SU-DHL-6 (cell line): ENCODE data around the gene GPR137.

Experiments
- H2AFZ ChIP-seq: fragments of 200-600 bp; sonication (generic); 2 replicates; pipeline ENCODE4 v1.6.1; 2014; ENCODE audit warnings: low read depth, mild to moderate bottlenecking, moderate library complexity, mixed read lengths, antibody characterized with exemption, low read length; ENCODE audit not compliant: severe bottlenecking
- H3F3A ChIP-seq: fragments of 200-600 bp; shearing (Covaris generic); 2 replicates; pipeline ENCODE4 v1.6.0; 2016; ENCODE audit warnings: antibody characterized with exemption, mild to moderate bottlenecking; ENCODE audit not compliant: insufficient read depth
- H3K27ac ChIP-seq: fragments of 200-600 bp; sonication (generic); 2 replicates; pipeline ENCODE4 v1.5.1; 2016; ENCODE audit warnings: low read depth, mild to moderate bottlenecking, low read length, moderate library complexity, mixed read lengths
- H3K27me3 ChIP-seq: fragments of 200-600 bp; sonication (generic), shearing (Covaris generic); 2 replicates; pipeline ENCODE4 v1.6.0; 2014; ENCODE audit warnings: mild to moderate bottlenecking, low read length
- H3K36me3 ChIP-seq: fragments of 200-600 bp; sonication (generic); 2 replicates; pipeline ENCODE4 v1.6.1; 2014; ENCODE audit warnings: mild to moderate bottlenecking, low read length, mixed read lengths
- H3K4me2 ChIP-seq: fragments of 300-600, 200-600 bp; shearing (Covaris generic), sonication (generic); 2 replicates; pipeline ENCODE4 v1.6.0; 2014; ENCODE audit warnings: low read length, low read depth, mild to moderate bottlenecking; ENCODE audit not compliant: poor library complexity, severe bottlenecking
- H3K4me3 ChIP-seq: fragments of 200-600 bp; sonication (generic); 2 replicates; pipeline ENCODE4 v1.5.1; 2014; ENCODE audit warnings: antibody characterized with exemption, low read length, mild to moderate bottlenecking, mixed read lengths; ENCODE audit not compliant: insufficient read depth, poor library complexity, severe bottlenecking
- H3K79me2 ChIP-seq: fragments of 200-600 bp; sonication (generic); 2 replicates; pipeline ENCODE4 v1.6.1; 2014; ENCODE audit warnings: mild to moderate bottlenecking, low read length, moderate library complexity; ENCODE audit not compliant: insufficient read depth
- H3K9ac ChIP-seq: fragments of 200-600 bp; sonication (generic); 2 replicates; pipeline ENCODE4 v1.7.0; 2014; ENCODE audit warnings: mild to moderate bottlenecking, low read length
- H3K9me2 ChIP-seq: fragments of 200-600 bp; sonication (generic); replicated peaks from 2 replicates; pipeline ENCODE4 v1.6.1; 2014; ENCODE audit warnings: low read length; ENCODE audit not compliant: insufficient read depth
- H3K9me3 ChIP-seq: fragments of 200-600 bp; sonication (generic); 2 replicates; pipeline ENCODE4 v1.6.1; 2014; ENCODE audit warnings: low read length, mixed read lengths; ENCODE audit not compliant: insufficient read depth
- H4K20me1 ChIP-seq: fragments of 200-600 bp; sonication (generic); 2 replicates; pipeline ENCODE4 v1.6.1; 2014; ENCODE audit warnings: low read depth, mild to moderate bottlenecking, antibody characterized with exemption, low read length, moderate library complexity, mixed read lengths
- CTCF ChIP-seq: fragments of 200-600 bp; sonication (generic); IDR thresholded peaks from one replicate; pipeline ENCODE4 v1.5.1; 2017; ENCODE audit warnings: antibody characterized with exemption, mild to moderate bottlenecking, low read length, moderate library complexity; ENCODE audit not compliant: insufficient read depth, poor library complexity, severe bottlenecking
- EZH2phosphoT487 ChIP-seq: fragments of 200-600 bp; sonication (generic), shearing (Covaris generic); conservative IDR thresholded peaks from 2 replicates; pipeline ENCODE4 v1.6.1; 2018; ENCODE audit warnings: mild to moderate bottlenecking, antibody characterized with exemption, low read length, moderate library complexity, mixed read lengths

GPR137 gene

GRCh38 chr11:64330888-64331287 is 45.2 kb downstream of the GPR137 start:
- H2AFZ ChIP-seq: no peak overlapping the region
- H3K36me3 ChIP-seq: no peaks in the 10 kb centered on the region
- no peaks in the 10 kb centered on the region for H3K79me2 ChIP-seq
- H4K20me1 ChIP-seq: no peaks in the 10 kb centered on the region
- H3K4me2 ChIP-seq: no peak overlapping the region
- H3K27ac ChIP-seq: no peak overlapping the region
- TF ChIP-seq EZH2phosphoT487 (no peak), CTCF (no peak)
- no peaks in the 10 kb centered on the region for H3K27me3 ChIP-seq
- H3F3A ChIP-seq: no peaks in the 10 kb centered on the region
- no peak overlapping the region for H3K9ac ChIP-seq
- no peaks in the 10 kb centered on the region for H3K9me3 ChIP-seq
- no peaks in the 10 kb centered on the region for H3K9me2 ChIP-seq
- H3K4me3 ChIP-seq: no peak overlapping the region

- Histone ChIP-seq H3K9ac (no peak overlapping the region; the same call in 1 of the 2 replicates), H3K27me3 (no peaks in the 10 kb centered on the region), H3K4me3 (no peak overlapping the region), H3K9me3 (no peaks in the 10 kb centered on the region), H4K20me1 (no peaks in the 10 kb centered on the region), H3K27ac (no peak overlapping the region), H3K9me2 (no peaks in the 10 kb centered on the region), H2AFZ (no peak overlapping the region), H3K4me2 (no peak overlapping the region), H3K79me2 (no peaks in the 10 kb centered on the region), H3F3A (no peaks in the 10 kb centered on the region), H3K36me3 (no peaks in the 10 kb centered on the region)
- TF ChIP-seq EZH2phosphoT487 (no peak), CTCF (peak; percentile 19)
Observed at GRCh38 chr11:64331569-64332371, 46.1 kb downstream of the GPR137 start.

- Histone ChIP-seq H3K27ac (no peak overlapping the region), H3K4me2 (no peak overlapping the region), H3K27me3 (no peaks in the 10 kb centered on the region), H2AFZ (no peak overlapping the region), H3K79me2 (no peaks in the 10 kb centered on the region), H3K36me3 (no peaks in the 10 kb centered on the region), H3F3A (0 out of 2 replicates have a peak, but pooled peaks cover 4% of the 10 kb centered on the region), H3K9ac (no peak overlapping the region), H3K4me3 (no peak overlapping the region), H4K20me1 (no peaks in the 10 kb centered on the region), H3K9me3 (no peaks in the 10 kb centered on the region), H3K9me2 (no peaks in the 10 kb centered on the region)
- TF ChIP-seq CTCF (no peak), EZH2phosphoT487 (no peak)
Observed at GRCh38 chr11:64333556-64333955, 47.9 kb downstream of the GPR137 start.
